SK-N-SH (cell line): ENCODE measurements around the gene IFT20. TPM values are rescaled to one million over a fixed set of nuclear protein-coding genes. Genes with fewer than 3 reads are reported as not detected.

ENCODE experiments used
- CTCF ChIA-PET: fragments of 300-600, 350-600 bp; formaldehyde crosslinking; extraction: SDS; loops from one replicate; lab custom pipeline; 2021; lab: Yijun Ruan, JAX
- POLR2A ChIA-PET: fragments of 350-600 bp; sonication (Branson Sonifier 250); formaldehyde crosslinking; extraction: SDS; loops from one replicate; lab custom pipeline; 2020; ENCODE audit warnings: antibody characterized with exemption, inconsistent platforms; lab: Yijun Ruan, JAX
- DNase-seq: peaks from one replicate; pipeline ENCODE4 v3.0.0; 2012
- H2AFZ ChIP-seq: fragments of 200-600 bp; sonication (generic); 2 replicates; pipeline ENCODE4 v1.8.1; 2016; ENCODE audit warnings: antibody characterized with exemption, mild to moderate bottlenecking, low read depth
- H3F3A ChIP-seq: fragments of 200-600 bp; sonication (generic); replicated peaks from 2 replicates; pipeline ENCODE3; 2016; ENCODE audit warnings: antibody characterized with exemption, mild to moderate bottlenecking; ENCODE audit not compliant: insufficient read depth
- H3K27ac ChIP-seq, 2 experiments: fragments of 200-500 bp in 1 of 2; fragments of 200-600 bp in 1 of 2; sonication (Bioruptor generic) in 1 of 2; sonication (generic), shearing (Covaris generic) in 1 of 2; 2 replicates each; pipeline versions ENCODE4 v1.5.1 to v1.6.1; 2014 to 2016; ENCODE audit warnings: low read depth in 2 of 2, inconsistent platforms in 1 of 2, low read length in 1 of 2, mild to moderate bottlenecking in 1 of 2, mixed read lengths in 1 of 2
- H3K27me3 ChIP-seq: fragments of 200-600 bp; sonication (generic), shearing (Covaris generic); 2 replicates; pipeline ENCODE4 v1.6.1; 2016; ENCODE audit warnings: mixed run types; ENCODE audit not compliant: insufficient read depth
- H3K36me3 ChIP-seq, 2 experiments: fragments of 200-500 bp in 1 of 2; fragments of 200-600 bp in 1 of 2; sonication (Bioruptor generic) in 1 of 2; sonication (generic) in 1 of 2; replicated peaks in 1 of 2; 2 replicates each; pipeline versions ENCODE3 to v1.5.1; 2014 to 2016; ENCODE audit warnings: low read length in 1 of 2, mild to moderate bottlenecking in 1 of 2; ENCODE audit not compliant: insufficient read depth in 2 of 2, control insufficient read depth in 1 of 2
- H3K4me1 ChIP-seq, 2 experiments: fragments of 200-500 bp in 1 of 2; fragments of 200-600 bp in 1 of 2; sonication (Bioruptor generic) in 1 of 2; sonication (generic), shearing (Covaris generic) in 1 of 2; 2 replicates each; pipeline versions ENCODE4 v1.5.1 to v1.6.1; 2014 to 2016; ENCODE audit warnings: low read depth in 1 of 2, low read length in 1 of 2, mixed run types in 1 of 2; ENCODE audit not compliant: insufficient read depth in 2 of 2, control insufficient read depth in 1 of 2
- H3K4me2 ChIP-seq: fragments of 200-600 bp; sonication (generic), shearing (Covaris generic); 2 replicates; pipeline ENCODE4 v1.6.1; 2017; ENCODE audit warnings: mixed run types
- H3K4me3 ChIP-seq, 2 experiments: fragments of 200-500 bp in 1 of 2; fragments of 200-600 bp in 1 of 2; sonication (Bioruptor generic) in 1 of 2; sonication (generic), shearing (Covaris generic) in 1 of 2; 2 replicates each; pipeline versions ENCODE4 v1.5.1 to v1.8.1; 2014 to 2016; ENCODE audit warnings: low read depth in 2 of 2, inconsistent platforms in 1 of 2, low read length in 1 of 2, mild to moderate bottlenecking in 1 of 2, mixed read lengths in 1 of 2, moderate library complexity in 1 of 2
- H3K79me2 ChIP-seq: fragments of 200-600 bp; sonication (generic); 2 replicates; pipeline ENCODE4 v1.8.1; 2017; ENCODE audit warnings: mild to moderate bottlenecking; ENCODE audit not compliant: insufficient read depth
- H3K9ac ChIP-seq: fragments of 200-600 bp; sonication (generic); 2 replicates; pipeline ENCODE4 v1.6.1; 2017; ENCODE audit warnings: mixed run types
- H3K9me2 ChIP-seq: fragments of 200-600 bp; sonication (generic); 2 replicates; pipeline ENCODE4 v1.6.1; 2017; ENCODE audit warnings: mixed run types
- H3K9me3 ChIP-seq: fragments of 200-600 bp; sonication (generic); 2 replicates; pipeline ENCODE4 v1.6.1; 2017; ENCODE audit warnings: mixed run types, mild to moderate bottlenecking, moderate library complexity
- H4K20me1 ChIP-seq: fragments of 200-600 bp; sonication (generic); 2 replicates; pipeline ENCODE4 v1.6.1; 2017; ENCODE audit warnings: mild to moderate bottlenecking, mixed run types; ENCODE audit not compliant: insufficient read depth
- CHD2 ChIP-seq: fragments of 150-350 bp; IDR thresholded peaks from 2 replicates; pipeline ENCODE4 v1.6.1; 2018; ENCODE audit warnings: low read length; ENCODE audit not compliant: partially characterized antibody
- ELF1 ChIP-seq: IDR thresholded peaks from 2 replicates; pipeline ENCODE4 v1.4.0; 2012
- EP300 ChIP-seq, 2 experiments: IDR thresholded peaks; 2 replicates each; pipeline versions ENCODE4 v1.4.0 to v1.6.1; 2012; ENCODE audit warnings: borderline replicate concordance in 1 of 2, low read depth in 1 of 2, low read length in 1 of 2
- EZH2phosphoT487 ChIP-seq: fragments of 200-600 bp; sonication (generic); IDR thresholded peaks from 2 replicates; pipeline ENCODE4 v1.6.1; 2017; ENCODE audit warnings: low read depth, mixed run types, mild to moderate bottlenecking, antibody characterized with exemption, moderate library complexity, borderline replicate concordance
- FOXM1 ChIP-seq: IDR thresholded peaks from 2 replicates; pipeline ENCODE4 v1.4.0; 2012; ENCODE audit warnings: low read depth, mild to moderate bottlenecking
- GABPA ChIP-seq: IDR thresholded peaks from 2 replicates; pipeline ENCODE4 v1.4.0; 2012; ENCODE audit warnings: low read depth, mild to moderate bottlenecking
- GATA2 ChIP-seq: sonication (generic); formaldehyde crosslinking; IDR thresholded peaks from 2 replicates; pipeline ENCODE4 v1.5.0; 2020; ENCODE audit warnings: mild to moderate bottlenecking, missing genetic modification reagents
- JUND ChIP-seq: IDR thresholded peaks from 2 replicates; pipeline ENCODE4 v1.4.0; 2012
- MEF2A ChIP-seq: IDR thresholded peaks from 2 replicates; pipeline ENCODE4 v1.4.0; 2012; ENCODE audit warnings: low read depth, borderline replicate concordance
- MXI1 ChIP-seq: IDR thresholded peaks from 2 replicates; pipeline ENCODE4 v1.6.1; 2012; ENCODE audit warnings: mild to moderate bottlenecking, low read depth, low read length, improper control_type of control experiment
- NFIC ChIP-seq: IDR thresholded peaks from 2 replicates; pipeline ENCODE4 v1.4.0; 2012; ENCODE audit warnings: borderline replicate concordance
- NRF1 ChIP-seq: IDR thresholded peaks from 2 replicates; pipeline ENCODE4 v1.6.1; 2012; ENCODE audit warnings: low read depth, mild to moderate bottlenecking, low read length
- POLR2AphosphoS5 ChIP-seq: IDR thresholded peaks from 2 replicates; pipeline ENCODE4 v1.6.1; 2012; ENCODE audit warnings: low read depth, low read length
- RAD21 ChIP-seq: IDR thresholded peaks from 2 replicates; pipeline ENCODE4 v1.6.1; 2012; ENCODE audit warnings: mild to moderate bottlenecking, low read length
- RCOR1 ChIP-seq: fragments of 150-350 bp; IDR thresholded peaks from 2 replicates; pipeline ENCODE4 v1.6.1; 2017; ENCODE audit warnings: antibody characterized with exemption, low read length
- SIN3A ChIP-seq: IDR thresholded peaks from 2 replicates; pipeline ENCODE4 v1.6.1; 2012; ENCODE audit warnings: low read depth, mild to moderate bottlenecking, low read length, moderate library complexity, borderline replicate concordance
- SMC3 ChIP-seq: IDR thresholded peaks from 2 replicates; pipeline ENCODE4 v1.6.1; 2012; ENCODE audit warnings: low read depth, low read length, improper control_type of control experiment
- TAF1 ChIP-seq: IDR thresholded peaks from 2 replicates; pipeline ENCODE4 v1.6.1; 2012; ENCODE audit warnings: low read depth, mild to moderate bottlenecking, low read length, moderate library complexity, borderline replicate concordance
- TCF12 ChIP-seq: IDR thresholded peaks from 2 replicates; pipeline ENCODE4 v1.4.0; 2012
- YY1 ChIP-seq: IDR thresholded peaks from 2 replicates; pipeline ENCODE4 v1.4.0; 2012; ENCODE audit warnings: low read depth, mild to moderate bottlenecking
- WGBS: methylation state at CpG from one replicate; pipeline ENCODE4 v1.1.6; 2017; ENCODE audit warnings: low lambda C conversion rate; 5-methylcytosine and 5-hydroxymethylcytosine counted together
- polyA plus RNA-seq, 3 experiments: library from polyadenylated mRNA; depleted of rRNA; stranded (reverse); fragments of >200 nt; gene quantifications; 2 replicates each; pipeline ENCODE4 v1.2.3, GENCODE V29; 2012
- TF ChIP-seq, protein P1 (sequence below): IDR thresholded peaks from 2 replicates; pipeline ENCODE4 v1.4.0; 2012; ENCODE audit warnings: low read depth
- TF ChIP-seq, protein P2 (sequence below): IDR thresholded peaks from 2 replicates; pipeline ENCODE4 v1.4.0; 2012; ENCODE audit warnings: low read depth, borderline replicate concordance
- TF ChIP-seq, protein P3 (sequence below): fragments of 150-350 bp; IDR thresholded peaks from 2 replicates; pipeline ENCODE4 v1.6.1; 2017; ENCODE audit warnings: antibody characterized with exemption, low read length, low read depth, borderline replicate concordance
- TF ChIP-seq, protein P4 (sequence below): fragments of 150-350 bp; IDR thresholded peaks from 2 replicates; pipeline ENCODE4 v1.6.1; 2016; ENCODE audit warnings: mild to moderate bottlenecking, low read depth, low read length
- TF ChIP-seq, protein P5 (sequence below): IDR thresholded peaks from 2 replicates; pipeline ENCODE4 v1.6.1; 2012; ENCODE audit warnings: mild to moderate bottlenecking, low read depth, low read length, moderate library complexity

Gene IFT20
- polyA plus RNA-seq, 1 of the 3 experiments (the other 2 are of a cell fraction), result 75.6 TPM

DNA sequence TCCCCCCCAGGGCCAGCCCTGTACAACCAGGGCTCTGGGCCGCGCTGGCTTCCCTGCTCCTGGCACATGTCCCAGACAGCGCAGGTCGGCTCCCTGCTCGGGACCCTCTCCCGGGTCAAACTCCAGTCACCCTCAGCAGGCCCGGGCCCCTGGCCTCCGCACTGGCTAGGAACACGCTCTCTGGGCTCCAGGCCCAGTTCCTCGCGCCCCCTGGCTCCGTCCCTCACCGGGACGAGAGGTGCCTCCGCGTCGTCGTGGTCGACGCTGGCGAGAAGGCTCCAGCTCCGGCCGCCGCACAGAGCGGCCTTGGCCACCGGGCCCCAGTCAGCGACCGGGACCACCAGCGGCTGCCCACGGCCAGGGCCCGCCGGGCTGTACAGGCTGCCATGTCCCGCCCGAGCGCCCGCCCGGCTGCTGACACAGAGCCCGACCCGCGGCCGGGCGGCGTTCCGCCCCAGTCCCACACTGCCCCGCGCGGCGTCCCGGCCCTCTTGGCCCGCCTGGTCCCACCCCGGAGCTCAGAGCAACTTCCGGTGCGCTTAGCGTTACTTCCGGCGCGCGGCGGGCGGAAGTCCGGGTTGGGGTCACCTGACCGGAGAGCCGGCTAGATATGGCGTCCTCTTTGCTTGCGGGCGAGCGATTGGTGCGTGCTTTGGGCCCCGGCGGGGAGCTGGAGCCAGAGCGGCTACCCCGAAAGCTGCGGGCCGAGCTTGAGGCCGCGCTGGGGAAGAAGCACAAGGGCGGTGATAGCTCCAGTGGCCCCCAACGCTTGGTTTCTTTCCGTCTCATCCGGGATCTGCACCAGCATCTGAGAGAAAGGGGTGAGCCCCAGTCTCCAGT is 22.0 kb upstream of the IFT20 start, which contains the start of gene POLDIP2:
POLDIP2 (minus strand) TSS at position 467 of the 840 bp plus-strand sequence; CDS start at position 388, 79 bp downstream.
- peak; percentile 99 for DNase-seq
- Histone ChIP-seq H3K4me2 (peak within 1 kb of the TSS; percentile 94), H4K20me1 (no peaks in the 10 kb centered on the region), H2AFZ (peak within 1 kb of the TSS; percentile 76), H3K79me2 (peaks cover 41% of the 10 kb centered on the region), H3K4me1 (peaks cover 14 to 15% of the 10 kb centered on the region in 2 experiments; a peak in 3 of 4 replicates), H3K9ac (peak within 1 kb of the TSS; percentile 94), H3F3A (no peaks in the 10 kb centered on the region), H3K36me3 (peaks cover 49 to 51% of the 10 kb centered on the region in 2 experiments), H3K9me2 (no peaks in the 10 kb centered on the region), H3K27me3 (no peaks in the 10 kb centered on the region), H3K27ac (peak within 1 kb of the TSS; percentile 55 to 69; a peak in 2 of 4 replicates), H3K4me3 (peak within 1 kb of the TSS; percentile 93 to 99), H3K9me3 (no peaks in the 10 kb centered on the region)
- POLR2A ChIA-PET, result interaction anchor here (0.7 to 3.0 kb wide), 7 partner anchors 9 to 48 kb away, joined by 3 to 34 read pairs (median 3); partner anchors contain the start of genes IFT20, SARM1, TNFAIP1 and VTN
- WGBS, result 4% methylated on average over 14 of the region's 80 CpGs
- CTCF ChIA-PET, result interaction anchor here (0.6 to 2.1 kb wide), 8 partner anchors 9 to 552 kb away, joined by 3 to 7 read pairs (median 4); partner anchors contain the start of genes IFT20, TNFAIP1 and VTN
- TF ChIP-seq EP300 (IDR thresholded peaks at IDR 0.05; ENCODE audit: borderline replicate concordance in 1 of 2, low read depth in 1 of 2, low read length in 1 of 2), result peak in 1 of 2 experiments; percentile 24; a peak in 1 of 4 replicates
- TF ChIP-seq NRF1, result no peak
- no peak for TF ChIP-seq MEF2A
- peak; percentile 94 for TF ChIP-seq TAF1
- TF ChIP-seq MXI1, result peak; percentile 56; the same call in 1 of the 2 replicates
- TF ChIP-seq, protein P1, sequence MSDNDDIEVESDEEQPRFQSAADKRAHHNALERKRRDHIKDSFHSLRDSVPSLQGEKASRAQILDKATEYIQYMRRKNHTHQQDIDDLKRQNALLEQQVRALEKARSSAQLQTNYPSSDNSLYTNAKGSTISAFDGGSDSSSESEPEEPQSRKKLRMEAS, result peak; percentile 77
- no peak for TF ChIP-seq GATA2
- TF ChIP-seq EZH2phosphoT487, result no peak
- no peak for TF ChIP-seq NFIC
- no peak for TF ChIP-seq JUND
- TF ChIP-seq GABPA, result peak; percentile 98
- TF ChIP-seq, protein P2, sequence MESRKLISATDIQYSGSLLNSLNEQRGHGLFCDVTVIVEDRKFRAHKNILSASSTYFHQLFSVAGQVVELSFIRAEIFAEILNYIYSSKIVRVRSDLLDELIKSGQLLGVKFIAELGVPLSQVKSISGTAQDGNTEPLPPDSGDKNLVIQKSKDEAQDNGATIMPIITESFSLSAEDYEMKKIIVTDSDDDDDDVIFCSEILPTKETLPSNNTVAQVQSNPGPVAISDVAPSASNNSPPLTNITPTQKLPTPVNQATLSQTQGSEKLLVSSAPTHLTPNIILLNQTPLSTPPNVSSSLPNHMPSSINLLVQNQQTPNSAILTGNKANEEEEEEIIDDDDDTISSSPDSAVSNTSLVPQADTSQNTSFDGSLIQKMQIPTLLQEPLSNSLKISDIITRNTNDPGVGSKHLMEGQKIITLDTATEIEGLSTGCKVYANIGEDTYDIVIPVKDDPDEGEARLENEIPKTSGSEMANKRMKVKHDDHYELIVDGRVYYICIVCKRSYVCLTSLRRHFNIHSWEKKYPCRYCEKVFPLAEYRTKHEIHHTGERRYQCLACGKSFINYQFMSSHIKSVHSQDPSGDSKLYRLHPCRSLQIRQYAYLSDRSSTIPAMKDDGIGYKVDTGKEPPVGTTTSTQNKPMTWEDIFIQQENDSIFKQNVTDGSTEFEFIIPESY, result no peak
- TF ChIP-seq, protein P3, sequence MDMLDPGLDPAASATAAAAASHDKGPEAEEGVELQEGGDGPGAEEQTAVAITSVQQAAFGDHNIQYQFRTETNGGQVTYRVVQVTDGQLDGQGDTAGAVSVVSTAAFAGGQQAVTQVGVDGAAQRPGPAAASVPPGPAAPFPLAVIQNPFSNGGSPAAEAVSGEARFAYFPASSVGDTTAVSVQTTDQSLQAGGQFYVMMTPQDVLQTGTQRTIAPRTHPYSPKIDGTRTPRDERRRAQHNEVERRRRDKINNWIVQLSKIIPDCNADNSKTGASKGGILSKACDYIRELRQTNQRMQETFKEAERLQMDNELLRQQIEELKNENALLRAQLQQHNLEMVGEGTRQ, result peak; percentile 75; the same call in 1 of the 2 replicates
- TF ChIP-seq CHD2, result peak; percentile 49
- TF ChIP-seq SIN3A, result peak; percentile 84
- TF ChIP-seq, protein P4, sequence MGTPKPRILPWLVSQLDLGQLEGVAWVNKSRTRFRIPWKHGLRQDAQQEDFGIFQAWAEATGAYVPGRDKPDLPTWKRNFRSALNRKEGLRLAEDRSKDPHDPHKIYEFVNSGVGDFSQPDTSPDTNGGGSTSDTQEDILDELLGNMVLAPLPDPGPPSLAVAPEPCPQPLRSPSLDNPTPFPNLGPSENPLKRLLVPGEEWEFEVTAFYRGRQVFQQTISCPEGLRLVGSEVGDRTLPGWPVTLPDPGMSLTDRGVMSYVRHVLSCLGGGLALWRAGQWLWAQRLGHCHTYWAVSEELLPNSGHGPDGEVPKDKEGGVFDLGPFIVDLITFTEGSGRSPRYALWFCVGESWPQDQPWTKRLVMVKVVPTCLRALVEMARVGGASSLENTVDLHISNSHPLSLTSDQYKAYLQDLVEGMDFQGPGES, result no peak
- TF ChIP-seq TCF12, result no peak; the same call in 1 of the 2 replicates
- TF ChIP-seq RCOR1, result peak; percentile 41; the same call in 1 of the 2 replicates
- peak; percentile 97 for TF ChIP-seq ELF1
- TF ChIP-seq FOXM1, result peak; percentile 57; the same call in 1 of the 2 replicates
- TF ChIP-seq SMC3, result no peak
- peak; percentile 82 for TF ChIP-seq POLR2AphosphoS5
- peak; percentile 97 for TF ChIP-seq YY1
- TF ChIP-seq, protein P5, sequence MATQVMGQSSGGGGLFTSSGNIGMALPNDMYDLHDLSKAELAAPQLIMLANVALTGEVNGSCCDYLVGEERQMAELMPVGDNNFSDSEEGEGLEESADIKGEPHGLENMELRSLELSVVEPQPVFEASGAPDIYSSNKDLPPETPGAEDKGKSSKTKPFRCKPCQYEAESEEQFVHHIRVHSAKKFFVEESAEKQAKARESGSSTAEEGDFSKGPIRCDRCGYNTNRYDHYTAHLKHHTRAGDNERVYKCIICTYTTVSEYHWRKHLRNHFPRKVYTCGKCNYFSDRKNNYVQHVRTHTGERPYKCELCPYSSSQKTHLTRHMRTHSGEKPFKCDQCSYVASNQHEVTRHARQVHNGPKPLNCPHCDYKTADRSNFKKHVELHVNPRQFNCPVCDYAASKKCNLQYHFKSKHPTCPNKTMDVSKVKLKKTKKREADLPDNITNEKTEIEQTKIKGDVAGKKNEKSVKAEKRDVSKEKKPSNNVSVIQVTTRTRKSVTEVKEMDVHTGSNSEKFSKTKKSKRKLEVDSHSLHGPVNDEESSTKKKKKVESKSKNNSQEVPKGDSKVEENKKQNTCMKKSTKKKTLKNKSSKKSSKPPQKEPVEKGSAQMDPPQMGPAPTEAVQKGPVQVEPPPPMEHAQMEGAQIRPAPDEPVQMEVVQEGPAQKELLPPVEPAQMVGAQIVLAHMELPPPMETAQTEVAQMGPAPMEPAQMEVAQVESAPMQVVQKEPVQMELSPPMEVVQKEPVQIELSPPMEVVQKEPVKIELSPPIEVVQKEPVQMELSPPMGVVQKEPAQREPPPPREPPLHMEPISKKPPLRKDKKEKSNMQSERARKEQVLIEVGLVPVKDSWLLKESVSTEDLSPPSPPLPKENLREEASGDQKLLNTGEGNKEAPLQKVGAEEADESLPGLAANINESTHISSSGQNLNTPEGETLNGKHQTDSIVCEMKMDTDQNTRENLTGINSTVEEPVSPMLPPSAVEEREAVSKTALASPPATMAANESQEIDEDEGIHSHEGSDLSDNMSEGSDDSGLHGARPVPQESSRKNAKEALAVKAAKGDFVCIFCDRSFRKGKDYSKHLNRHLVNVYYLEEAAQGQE, result peak; percentile 78
- TF ChIP-seq RAD21, result no peak
